OCI-LY1 (cell line): ENCODE data around the gene MYO5C.

ENCODE experiments used
- H2AFZ ChIP-seq: fragments of 200-600 bp; sonication (generic), shearing (Covaris generic); 2 replicates; pipeline ENCODE4 v1.6.0; 2014; ENCODE audit warnings: antibody characterized with exemption, mild to moderate bottlenecking, low read length
- H3F3A ChIP-seq: fragments of 200-600 bp; sonication (generic), shearing (Covaris generic); 2 replicates; pipeline ENCODE4 v1.6.0; 2014; ENCODE audit warnings: mild to moderate bottlenecking, antibody characterized with exemption, low read length, moderate library complexity; ENCODE audit not compliant: insufficient read depth
- H3K27ac ChIP-seq: fragments of 200-600 bp; sonication (generic); 2 replicates; pipeline ENCODE4 v1.5.1; 2014; ENCODE audit warnings: low read length, mixed run types, mild to moderate bottlenecking, low read depth; ENCODE audit not compliant: poor library complexity, severe bottlenecking
- H3K27me3 ChIP-seq: fragments of 200-600 bp; sonication (generic); 2 replicates; pipeline ENCODE4 v1.6.0; 2014; ENCODE audit warnings: antibody characterized with exemption, mild to moderate bottlenecking, low read length, moderate library complexity; ENCODE audit not compliant: insufficient read depth
- H3K36me3 ChIP-seq: fragments of 200-600 bp; sonication (generic); 2 replicates; pipeline ENCODE4 v1.6.1; 2014; ENCODE audit warnings: mild to moderate bottlenecking, antibody characterized with exemption, low read length, moderate library complexity, mixed read lengths; ENCODE audit not compliant: insufficient read depth
- H3K4me1 ChIP-seq: fragments of 200-600 bp; sonication (generic); 2 replicates; pipeline ENCODE4 v1.5.1; 2014; ENCODE audit warnings: mild to moderate bottlenecking, low read length, moderate library complexity; ENCODE audit not compliant: insufficient read depth, severe bottlenecking
- H3K4me2 ChIP-seq: fragments of 200-600 bp; sonication (generic), shearing (Covaris generic); 2 replicates; pipeline ENCODE4 v1.6.1; 2014; ENCODE audit warnings: low read length
- H3K4me3 ChIP-seq: fragments of 200-600 bp; sonication (generic); 2 replicates; pipeline ENCODE4 v1.5.1; 2014; ENCODE audit warnings: low read length, low read depth, mild to moderate bottlenecking, mixed read lengths; ENCODE audit not compliant: poor library complexity, severe bottlenecking
- H3K79me2 ChIP-seq: fragments of 200-600 bp; shearing (Covaris generic); 2 replicates; pipeline ENCODE4 v1.6.1; 2016; ENCODE audit warnings: mixed run types, low read length, mixed read lengths; ENCODE audit not compliant: insufficient read depth
- H3K9ac ChIP-seq: fragments of 200-600 bp; sonication (generic), shearing (Covaris generic); 2 replicates; pipeline ENCODE4 v1.6.1; 2014; ENCODE audit warnings: mild to moderate bottlenecking, low read length, mixed read lengths
- H3K9me2 ChIP-seq: fragments of 200-600 bp; sonication (generic), shearing (Covaris generic); 2 replicates; pipeline ENCODE4 v1.6.1; 2014; ENCODE audit warnings: low read depth, mild to moderate bottlenecking, low read length, mixed read lengths
- H3K9me3 ChIP-seq: fragments of 200-600 bp; shearing (Covaris generic); 2 replicates; pipeline ENCODE4 v1.6.1; 2014; ENCODE audit warnings: low read length, mixed read lengths
- H4K20me1 ChIP-seq: fragments of 200-600 bp; sonication (generic), shearing (Covaris generic); 2 replicates; pipeline ENCODE4 v1.6.0; 2016; ENCODE audit warnings: mild to moderate bottlenecking, low read length; ENCODE audit not compliant: insufficient read depth
- EZH2 ChIP-seq: fragments of 200-600 bp; sonication (generic), shearing (Covaris generic); IDR thresholded peaks from 2 replicates; pipeline ENCODE4 v1.8.0; 2017; ENCODE audit warnings: borderline replicate concordance, mixed run types, mild to moderate bottlenecking, antibody characterized with exemption, low read length, moderate library complexity, mixed read lengths
- TF ChIP-seq, protein P1 (sequence below): fragments of 200-600 bp; sonication (generic), shearing (Covaris generic); IDR thresholded peaks from 2 replicates; pipeline ENCODE4 v1.5.1; 2017; ENCODE audit warnings: mild to moderate bottlenecking, antibody characterized with exemption, low read length, moderate library complexity, mixed read lengths

Gene MYO5C

DNA sequence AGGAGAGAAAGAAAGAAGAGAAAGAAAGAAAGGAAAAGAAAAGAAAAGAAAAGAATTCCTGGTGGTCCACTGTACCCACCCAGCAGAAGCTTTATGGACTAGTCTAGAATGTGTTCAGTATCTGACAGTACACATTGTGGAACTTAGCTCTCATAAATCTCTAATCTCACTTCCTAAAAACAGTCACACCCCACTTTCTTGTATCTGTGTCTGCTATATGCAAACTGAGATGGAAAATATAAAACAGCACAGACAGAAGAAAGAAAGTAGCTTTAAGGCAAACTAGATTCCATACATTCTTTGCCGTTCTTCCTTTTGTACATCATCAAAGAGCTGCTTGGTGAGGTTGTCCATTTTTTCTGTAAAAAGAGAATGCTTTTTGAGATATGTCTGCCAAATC lies 63.3 kb downstream of the MYO5C start:
- Histone ChIP-seq H3K36me3 (no peaks in the 10 kb centered on the region; the same call in 1 of the 2 replicates), H3K27ac (peak overlapping the region; percentile 99), H3K27me3 (no peaks in the 10 kb centered on the region), H3K4me1 (peaks cover 82% of the 10 kb centered on the region), H2AFZ (no peak overlapping the region), H3K4me2 (peak overlapping the region; percentile 45), H3K4me3 (peak overlapping the region; percentile 4), H3K9me3 (no peaks in the 10 kb centered on the region), H3K9ac (peak overlapping the region; percentile 46; the same call in 1 of the 2 replicates), H3K9me2 (no peaks in the 10 kb centered on the region), H3K79me2 (no peaks in the 10 kb centered on the region), H4K20me1 (no peaks in the 10 kb centered on the region), H3F3A (peaks cover 18% of the 10 kb centered on the region; the same call in 1 of the 2 replicates)
- TF ChIP-seq EZH2 = no peak
- TF ChIP-seq, protein P1, sequence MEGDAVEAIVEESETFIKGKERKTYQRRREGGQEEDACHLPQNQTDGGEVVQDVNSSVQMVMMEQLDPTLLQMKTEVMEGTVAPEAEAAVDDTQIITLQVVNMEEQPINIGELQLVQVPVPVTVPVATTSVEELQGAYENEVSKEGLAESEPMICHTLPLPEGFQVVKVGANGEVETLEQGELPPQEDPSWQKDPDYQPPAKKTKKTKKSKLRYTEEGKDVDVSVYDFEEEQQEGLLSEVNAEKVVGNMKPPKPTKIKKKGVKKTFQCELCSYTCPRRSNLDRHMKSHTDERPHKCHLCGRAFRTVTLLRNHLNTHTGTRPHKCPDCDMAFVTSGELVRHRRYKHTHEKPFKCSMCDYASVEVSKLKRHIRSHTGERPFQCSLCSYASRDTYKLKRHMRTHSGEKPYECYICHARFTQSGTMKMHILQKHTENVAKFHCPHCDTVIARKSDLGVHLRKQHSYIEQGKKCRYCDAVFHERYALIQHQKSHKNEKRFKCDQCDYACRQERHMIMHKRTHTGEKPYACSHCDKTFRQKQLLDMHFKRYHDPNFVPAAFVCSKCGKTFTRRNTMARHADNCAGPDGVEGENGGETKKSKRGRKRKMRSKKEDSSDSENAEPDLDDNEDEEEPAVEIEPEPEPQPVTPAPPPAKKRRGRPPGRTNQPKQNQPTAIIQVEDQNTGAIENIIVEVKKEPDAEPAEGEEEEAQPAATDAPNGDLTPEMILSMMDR = no peak

DNA sequence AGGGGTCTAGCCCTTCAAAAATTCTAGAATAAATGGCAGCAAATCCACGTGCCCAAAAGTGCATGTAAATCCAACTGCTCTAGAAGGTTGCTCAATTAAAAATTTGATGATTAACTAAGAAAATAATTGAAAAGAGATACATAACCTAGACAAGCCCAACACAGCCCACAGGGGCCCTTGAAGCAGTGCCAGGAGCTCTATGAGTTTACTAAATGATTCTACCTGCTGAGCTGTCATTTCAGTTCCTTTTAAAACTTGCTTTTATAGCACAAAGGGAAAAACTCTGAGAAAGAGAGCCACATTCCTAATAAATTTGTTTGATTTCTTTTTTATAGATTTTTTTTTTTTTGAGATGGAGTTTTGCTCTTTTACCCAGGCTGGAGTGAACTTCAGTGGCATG lies 65.5 kb downstream of the MYO5C start:
- Histone ChIP-seq H3K27ac (peak overlapping the region; percentile 86), H3K4me2 (no peak overlapping the region)

DNA sequence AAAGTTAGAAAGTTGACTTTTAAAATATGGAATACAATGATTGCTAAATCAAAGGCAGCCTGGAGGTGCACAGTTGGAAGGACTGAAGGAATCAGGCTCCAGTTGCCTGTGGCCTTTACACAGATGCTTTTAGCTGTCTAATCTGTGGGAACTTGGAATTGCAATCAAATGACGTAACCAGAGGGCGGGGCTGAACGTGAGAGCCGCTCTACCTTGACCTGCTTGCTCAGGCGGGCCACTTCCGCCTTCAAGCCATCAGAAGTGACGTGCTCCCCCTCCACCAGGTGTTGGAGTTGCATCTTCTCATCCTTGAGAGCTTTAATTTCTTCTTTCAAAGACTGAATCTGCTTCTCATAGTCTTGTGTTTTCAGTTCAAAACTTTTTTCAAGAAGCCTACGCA lies 66.7 kb downstream of the MYO5C start:
- H2AFZ ChIP-seq = no peak overlapping the region
- peak overlapping the region; percentile 86 for H3K27ac ChIP-seq
- H3K27me3 ChIP-seq = no peaks in the 10 kb centered on the region
- TF ChIP-seq EZH2 = no peak
- TF ChIP-seq, protein P1 = peak; percentile 6; the same call in 1 of the 2 replicates
- H4K20me1 ChIP-seq = no peaks in the 10 kb centered on the region
- H3K4me1 ChIP-seq = peaks cover 84% of the 10 kb centered on the region
- H3K4me3 ChIP-seq = peak overlapping the region; percentile 17
- peaks cover 8% of the 10 kb centered on the region; the same call in 1 of the 2 replicates for H3F3A ChIP-seq
- H3K36me3 ChIP-seq = no peaks in the 10 kb centered on the region; the same call in 1 of the 2 replicates
- no peak overlapping the region for H3K9ac ChIP-seq
- H3K4me2 ChIP-seq = no peak overlapping the region; the same call in 1 of the 2 replicates
- no peaks in the 10 kb centered on the region for H3K79me2 ChIP-seq
- no peaks in the 10 kb centered on the region for H3K9me2 ChIP-seq
- no peaks in the 10 kb centered on the region for H3K9me3 ChIP-seq

More for the DNA sequence above, 65.5 kb downstream of the MYO5C start:
- Histone ChIP-seq H3K9ac (no peak overlapping the region), H3K79me2 (no peaks in the 10 kb centered on the region), H3F3A (peaks cover 18% of the 10 kb centered on the region; the same call in 1 of the 2 replicates), H3K4me3 (no peak overlapping the region), H3K9me2 (no peaks in the 10 kb centered on the region), H3K4me1 (peaks cover 84% of the 10 kb centered on the region), H3K9me3 (no peaks in the 10 kb centered on the region), H3K36me3 (no peaks in the 10 kb centered on the region; the same call in 1 of the 2 replicates), H3K27me3 (no peaks in the 10 kb centered on the region), H2AFZ (no peak overlapping the region), H4K20me1 (no peaks in the 10 kb centered on the region)
- TF ChIP-seq, protein P1 = no peak
- no peak for TF ChIP-seq EZH2
